SIG-M5 treated with dmso at 0.1 percent for 504 hours (cell line): ENCODE measurements around the gene CSNK1D.

Source experiments
- DNase-seq: peaks from one replicate; lab custom pipeline; 2025; ENCODE audit not compliant: unreplicated experiment; lab: John Stamatoyannopoulos, UW

The CSNK1D gene

DNA sequence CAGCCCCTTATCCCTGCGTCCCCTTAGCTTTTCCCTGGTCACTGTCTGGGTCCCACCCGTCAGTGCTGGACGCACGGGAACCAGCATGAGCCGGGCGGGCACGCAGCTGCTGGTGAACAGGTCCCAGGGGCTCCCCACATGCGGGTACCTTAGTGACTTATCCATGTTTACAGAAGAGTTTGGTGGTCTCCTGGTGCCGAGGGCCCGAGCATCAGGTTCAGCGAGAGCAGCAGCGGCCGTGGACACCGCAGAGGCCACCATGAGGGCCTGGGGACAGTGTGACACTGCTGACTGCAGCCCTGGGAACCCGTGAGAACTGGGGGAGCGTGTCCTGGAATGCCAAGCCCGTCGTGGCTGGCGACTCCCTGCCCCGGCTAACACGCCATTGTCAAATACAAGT is 37.4 kb upstream of the CSNK1D start:
- no peak for DNase-seq

DNA sequence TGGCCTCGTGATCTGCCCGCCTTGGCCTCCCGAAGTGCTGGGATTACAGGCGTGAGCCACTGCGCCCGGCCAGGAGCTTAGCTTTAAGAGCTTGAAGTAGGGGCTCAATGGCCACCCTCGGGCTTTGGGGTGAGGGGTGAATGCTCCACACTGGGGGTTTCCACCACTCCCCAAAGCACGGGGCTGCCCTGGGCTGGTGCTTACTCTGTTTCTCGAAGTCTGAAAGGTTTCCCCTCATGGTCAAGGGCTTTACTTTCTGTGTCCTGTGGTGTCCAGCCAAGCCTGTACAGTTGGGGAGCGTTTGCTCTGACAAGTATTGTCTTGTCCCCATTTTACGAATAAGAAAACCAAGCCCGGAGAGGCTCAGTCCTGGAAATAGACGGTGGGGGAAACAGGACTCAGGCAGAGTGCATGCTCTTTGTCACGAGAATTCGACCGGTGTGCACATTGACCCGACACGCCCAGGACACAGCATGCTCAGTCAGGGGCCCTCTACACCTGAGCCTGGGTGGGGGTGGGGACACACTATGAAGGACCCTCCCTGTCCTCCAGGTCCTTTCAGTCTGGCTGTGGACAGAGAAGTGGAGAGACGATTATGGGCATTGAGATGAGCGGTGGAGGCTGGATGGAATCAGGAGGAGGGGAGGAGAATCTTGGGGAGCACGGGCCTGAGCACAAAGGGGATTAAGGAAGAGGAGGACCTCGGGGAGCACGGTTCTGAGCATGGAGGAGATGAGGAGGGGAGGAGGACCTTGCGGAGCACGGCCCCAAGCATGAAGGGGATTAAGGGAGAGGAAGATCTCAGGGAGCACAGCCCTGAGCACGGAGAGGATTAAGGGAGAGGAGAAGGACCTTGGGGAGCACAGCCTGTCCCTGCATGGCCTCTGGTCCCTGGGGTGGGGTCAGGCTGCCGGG is 36.4 kb upstream of the CSNK1D start:
- no peak for DNase-seq

DNA sequence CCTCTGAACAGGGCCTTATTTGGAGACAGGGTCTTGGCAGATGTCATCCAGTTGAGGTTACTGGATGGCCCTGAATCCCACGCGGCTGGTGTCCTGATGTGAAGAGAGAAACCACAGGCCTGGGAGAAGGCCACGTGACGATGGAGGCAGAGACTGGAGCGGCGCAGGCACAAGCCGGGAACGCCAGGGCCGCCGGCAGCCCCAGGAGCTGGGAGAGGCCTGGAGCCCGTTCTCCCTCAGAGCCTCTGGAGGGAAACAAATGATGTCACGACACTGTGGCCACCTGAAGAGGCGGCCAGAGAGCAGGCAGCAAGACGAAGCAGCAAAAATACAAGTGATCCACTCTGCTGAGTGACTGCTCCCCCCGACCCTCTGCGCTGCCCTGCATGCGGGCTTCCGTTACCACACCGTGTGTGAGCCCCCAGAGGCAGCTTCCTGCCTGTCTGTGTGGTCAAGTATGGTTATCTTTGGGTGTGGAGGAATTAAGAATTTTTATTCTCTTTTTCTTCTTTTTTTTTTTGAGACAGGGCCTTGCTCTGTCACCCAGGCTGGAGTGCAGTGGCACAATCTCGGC is 32.3 kb upstream of the CSNK1D start:
- DNase-seq: no peak

DNA sequence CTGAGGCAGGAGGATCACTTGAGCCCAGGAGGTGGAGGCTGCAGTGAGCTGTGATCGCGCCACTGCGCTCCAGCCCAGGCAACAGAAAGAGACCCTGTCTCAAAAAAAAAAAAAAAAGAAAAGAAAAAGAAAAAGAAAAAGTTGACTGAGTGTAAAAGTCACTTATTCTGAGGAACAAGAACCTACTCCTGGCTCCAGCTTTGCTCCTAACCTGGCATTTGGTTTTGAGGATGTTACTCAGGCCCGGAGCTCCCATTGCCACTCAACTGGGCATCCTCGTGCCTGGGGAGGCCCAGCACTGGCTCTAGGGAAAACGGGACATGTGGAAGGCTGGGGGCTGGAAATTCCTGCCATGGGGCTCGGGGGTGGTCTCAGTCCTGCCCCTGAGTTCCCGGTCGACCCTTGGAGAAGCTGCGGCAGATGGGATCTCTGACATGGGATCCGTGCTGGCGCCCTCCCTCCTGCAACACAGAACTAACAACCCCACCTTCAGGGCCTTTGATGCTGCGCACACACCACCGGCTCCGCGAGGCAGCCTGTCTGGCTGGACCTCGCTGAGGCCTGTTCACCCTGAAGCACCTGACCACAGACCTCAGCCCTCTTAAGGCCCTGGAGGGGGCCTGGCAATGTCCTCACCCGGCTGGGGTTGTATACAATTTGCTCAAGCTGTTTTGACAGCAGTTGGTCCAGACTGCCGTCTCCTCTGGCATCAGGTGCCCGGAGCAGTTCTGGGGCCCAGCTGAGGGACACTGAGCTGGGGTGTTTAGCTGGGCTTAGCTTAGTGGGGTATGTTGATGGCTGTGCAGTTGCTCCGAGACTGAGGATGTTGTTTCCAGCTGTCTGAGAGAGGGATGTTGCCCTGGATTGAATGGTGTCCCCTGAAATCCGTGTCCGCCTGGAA is 31.6 kb upstream of the CSNK1D start:
- DNase-seq: no peak

DNA sequence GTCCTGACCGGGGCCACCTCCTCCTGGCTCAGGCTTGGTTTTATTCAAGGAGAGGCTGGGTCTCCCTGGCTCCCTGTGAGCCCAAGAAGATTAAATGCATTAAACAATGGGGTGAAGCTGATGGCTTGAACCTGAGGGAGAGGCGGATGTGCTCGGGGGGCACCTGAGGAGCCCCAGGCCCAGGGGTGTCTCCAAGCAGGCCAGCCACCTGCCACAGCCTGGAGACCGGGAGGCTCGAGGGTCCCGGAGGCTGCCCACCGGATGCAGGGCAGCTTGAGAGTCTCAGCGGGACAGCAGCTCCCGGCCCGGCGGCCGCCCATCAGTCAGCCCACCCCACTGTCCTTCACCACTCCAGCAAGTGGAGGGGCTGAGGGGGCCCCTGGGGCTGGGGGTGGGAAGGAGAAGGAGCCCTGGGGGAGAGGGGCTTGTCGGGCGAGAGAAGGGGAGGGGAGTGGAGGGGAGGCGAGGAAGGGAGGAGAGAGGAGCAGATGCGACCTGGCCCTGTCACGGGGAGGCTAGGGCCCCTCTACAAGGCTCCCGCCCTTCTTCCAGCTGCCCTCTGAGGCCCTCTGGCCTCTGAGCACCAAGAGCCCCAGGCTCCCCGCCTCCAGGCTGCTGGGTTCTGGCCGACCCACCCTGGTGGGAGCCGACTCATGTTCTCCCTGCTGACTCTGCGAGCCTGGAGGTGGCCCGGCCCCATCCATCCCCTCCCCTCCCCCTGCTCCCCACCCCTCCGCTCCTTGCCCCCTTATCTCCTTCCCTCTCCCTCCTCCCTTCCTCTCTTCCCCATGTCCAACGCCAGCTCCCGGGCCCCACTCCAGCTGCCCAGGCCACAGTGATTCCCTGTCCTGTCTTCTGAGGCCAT is 30.7 kb upstream of the CSNK1D start:
- no peak for DNase-seq

DNA sequence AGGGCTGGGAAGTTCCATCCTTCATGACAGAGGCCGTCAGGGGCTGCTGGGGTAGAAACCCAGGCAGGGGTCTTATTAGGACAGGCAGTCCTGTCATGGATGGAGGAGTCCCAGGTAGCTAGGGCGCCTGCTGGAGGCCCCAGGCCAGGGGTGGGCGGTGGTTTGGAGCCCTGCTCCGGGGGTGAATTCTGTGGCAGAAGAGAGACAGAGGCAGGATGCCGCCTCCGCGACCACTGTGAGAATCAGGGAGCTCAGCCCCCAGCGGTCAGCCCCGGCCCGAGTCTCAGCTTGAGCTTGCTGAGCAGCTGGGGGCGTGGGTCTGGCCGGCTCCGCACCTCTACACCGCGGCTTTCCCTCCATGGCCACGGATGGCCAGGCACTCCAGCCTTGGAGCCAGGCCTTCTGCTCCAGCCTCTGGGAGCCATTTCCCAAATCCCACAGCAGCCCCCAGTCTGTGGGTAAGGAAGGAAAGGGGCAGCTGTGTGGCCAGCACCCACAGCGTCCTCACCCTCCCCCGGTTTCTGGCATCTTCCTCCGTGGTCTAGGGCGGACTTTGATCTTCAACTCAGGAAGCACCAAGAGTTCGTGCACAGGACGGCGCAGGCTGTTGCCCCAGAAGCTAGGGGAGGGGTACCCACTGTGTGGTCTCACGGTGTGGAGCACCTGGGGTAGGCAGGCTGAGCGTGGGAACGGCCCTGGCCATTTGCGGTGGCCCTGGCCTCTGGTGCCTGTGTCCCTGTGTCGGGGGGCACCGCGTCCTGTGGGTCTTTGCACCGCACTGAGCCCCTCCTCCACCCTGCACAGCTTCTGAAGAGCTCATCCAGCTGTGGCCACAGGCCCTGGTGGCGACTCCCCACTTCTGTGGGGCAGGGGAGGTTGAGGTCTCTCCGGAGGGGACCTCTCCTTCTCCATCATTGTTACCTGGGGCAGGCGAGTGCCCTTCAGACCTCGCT is 29.8 kb upstream of the CSNK1D start:
- DNase-seq: no peak

DNA sequence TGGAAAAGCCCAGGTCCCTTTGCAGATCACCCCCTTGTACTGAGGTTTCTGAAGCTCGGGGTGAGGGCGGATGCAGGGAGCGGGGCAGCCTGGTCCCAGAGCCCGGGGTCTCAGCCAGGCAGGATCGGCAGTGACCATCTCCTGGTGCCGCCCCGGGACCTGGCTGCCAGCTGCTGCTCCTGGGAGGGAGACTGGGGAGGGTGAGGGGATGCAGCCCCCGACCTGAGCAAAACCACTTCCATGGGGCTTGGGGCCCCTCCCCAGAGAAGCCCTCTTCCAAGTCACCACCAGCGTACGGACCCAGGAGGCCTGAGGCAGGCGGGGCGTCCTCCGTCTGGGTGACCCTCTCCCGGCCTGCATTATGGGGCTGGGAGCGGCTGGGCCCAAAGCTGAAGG is 29.1 kb upstream of the CSNK1D start:
- no peak for DNase-seq

DNA sequence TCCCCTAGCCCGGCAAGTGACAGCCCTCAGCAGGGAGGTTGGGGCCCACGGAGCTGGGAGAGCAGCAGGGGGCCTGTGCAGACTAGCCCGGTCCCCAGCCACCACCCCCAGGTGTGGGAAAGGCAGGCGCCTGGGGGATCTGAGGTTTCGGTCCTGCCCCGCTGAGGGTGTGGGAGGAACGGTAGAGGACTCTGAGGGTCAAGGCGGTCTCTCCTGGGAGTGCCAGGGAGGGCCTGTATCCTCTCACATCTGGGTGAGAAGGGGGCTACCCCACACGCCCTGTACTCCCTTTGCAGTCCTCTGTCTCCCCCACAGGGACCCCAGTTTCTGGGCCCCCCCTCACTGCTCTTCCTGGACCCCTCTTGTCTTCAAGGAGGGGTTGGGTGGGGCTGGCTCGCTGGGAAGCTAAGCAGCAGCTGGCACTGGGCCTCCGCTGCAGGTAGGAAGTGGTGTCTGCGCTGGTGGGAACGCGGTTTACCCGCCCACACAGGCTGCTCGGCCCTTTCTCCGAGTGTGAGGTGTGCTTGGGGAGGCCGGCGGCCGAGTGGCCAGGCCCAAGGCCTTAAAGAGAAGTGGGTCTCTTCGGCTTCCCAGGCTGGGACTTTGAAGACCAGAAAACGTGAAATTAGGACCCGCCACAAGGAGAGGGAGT is 28.5 kb upstream of the CSNK1D start:
- DNase-seq: no peak

DNA sequence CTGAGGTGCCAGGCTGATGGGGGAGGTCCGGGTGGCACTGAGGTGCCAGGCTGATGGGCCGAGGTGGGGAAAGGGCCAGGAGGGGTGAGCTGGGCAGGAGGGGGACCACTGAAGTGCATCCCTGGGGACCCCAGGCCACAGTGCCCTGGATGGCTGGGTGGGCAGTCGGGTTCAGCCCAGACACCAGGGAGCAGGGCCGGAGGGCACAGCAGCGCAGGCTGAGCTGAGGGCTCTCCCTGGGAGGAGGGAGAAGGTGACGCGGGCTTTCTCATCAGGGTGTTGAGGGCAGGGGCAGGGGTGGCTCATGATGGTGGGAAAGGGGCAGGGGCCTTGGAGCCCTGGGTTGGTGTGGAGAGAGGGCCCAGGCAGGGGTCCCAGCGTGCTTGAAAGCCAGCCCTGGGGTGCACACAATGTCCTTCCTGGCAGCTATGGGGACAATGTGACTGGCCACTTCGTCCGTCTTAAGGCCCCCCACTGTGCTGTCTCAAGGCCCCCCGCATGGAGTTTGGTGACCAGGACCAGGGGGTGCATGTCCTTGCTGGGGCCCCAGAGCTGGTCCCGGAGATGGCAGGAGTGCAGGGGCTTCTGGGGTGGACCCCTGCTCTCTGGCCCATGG is 27.9 kb upstream of the CSNK1D start:
- DNase-seq: no peak

DNA sequence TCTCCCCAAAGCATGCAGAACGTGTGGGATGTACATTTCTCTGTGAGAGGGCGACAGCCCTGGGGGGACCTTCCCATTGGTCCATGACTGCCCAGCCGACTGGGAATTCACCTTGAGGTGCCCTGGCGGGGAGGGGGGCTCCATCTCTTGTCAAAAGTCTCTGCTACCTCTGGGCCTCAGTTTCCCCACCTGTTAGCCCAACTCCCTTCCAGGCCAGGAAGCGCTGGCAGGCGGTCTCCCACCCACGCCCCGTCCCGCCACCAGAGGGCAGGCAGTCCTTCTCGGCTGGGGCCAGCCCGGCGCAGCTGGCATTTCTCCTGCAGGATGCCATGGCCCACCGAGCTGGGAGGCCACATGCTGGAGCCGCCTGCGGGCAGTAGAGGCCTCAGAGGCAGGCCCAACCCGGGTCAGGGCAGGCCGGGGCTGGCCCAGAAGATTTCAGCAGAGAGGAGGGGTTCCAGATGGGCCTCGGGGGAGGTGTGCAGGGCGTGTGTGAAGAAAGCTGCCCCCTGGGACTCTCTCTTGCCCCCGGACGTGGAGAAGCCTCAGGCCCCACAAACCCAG is 27.3 kb upstream of the CSNK1D start:
- no peak for DNase-seq

DNA sequence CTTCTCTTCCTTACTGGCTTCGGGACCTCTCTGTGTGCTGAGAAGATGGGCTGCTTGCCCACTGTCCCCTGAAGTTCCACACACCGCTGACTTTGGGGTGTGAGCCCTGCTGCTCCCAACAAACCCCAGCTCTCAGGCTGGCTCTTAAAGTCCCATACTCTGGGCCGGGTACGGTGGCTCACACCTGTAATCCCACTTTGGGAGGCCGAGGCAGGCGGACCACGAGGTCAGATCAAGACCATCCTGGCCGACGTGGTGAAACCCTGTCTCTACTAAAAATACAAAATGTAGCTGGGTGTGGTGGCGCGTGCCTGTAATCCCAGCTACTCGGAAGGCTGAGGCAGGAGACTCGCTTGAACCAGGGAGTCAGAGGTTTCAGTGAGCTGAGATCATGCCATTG is 26.7 kb upstream of the CSNK1D start:
- DNase-seq: no peak

DNA sequence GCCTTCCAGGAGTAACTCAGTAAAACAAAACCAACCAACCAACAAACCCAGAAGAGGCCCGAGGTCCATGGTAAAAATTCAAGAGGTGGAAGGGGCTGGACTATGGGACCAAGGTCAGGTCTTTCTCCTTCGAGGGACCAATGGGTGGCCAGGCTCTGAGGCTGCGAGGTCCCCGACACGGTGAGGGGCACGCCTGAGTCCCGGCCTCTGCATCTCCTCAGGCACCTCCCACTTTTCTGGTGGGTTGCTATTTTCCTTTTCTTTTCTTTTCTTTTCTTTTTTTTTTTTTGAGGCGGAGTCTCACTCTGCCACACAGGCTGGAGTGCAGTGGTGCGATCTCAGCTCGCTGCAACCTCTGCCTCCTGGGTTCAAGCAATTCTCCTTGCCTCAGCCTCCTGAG is 26.0 kb upstream of the CSNK1D start:
- no peak for DNase-seq

DNA sequence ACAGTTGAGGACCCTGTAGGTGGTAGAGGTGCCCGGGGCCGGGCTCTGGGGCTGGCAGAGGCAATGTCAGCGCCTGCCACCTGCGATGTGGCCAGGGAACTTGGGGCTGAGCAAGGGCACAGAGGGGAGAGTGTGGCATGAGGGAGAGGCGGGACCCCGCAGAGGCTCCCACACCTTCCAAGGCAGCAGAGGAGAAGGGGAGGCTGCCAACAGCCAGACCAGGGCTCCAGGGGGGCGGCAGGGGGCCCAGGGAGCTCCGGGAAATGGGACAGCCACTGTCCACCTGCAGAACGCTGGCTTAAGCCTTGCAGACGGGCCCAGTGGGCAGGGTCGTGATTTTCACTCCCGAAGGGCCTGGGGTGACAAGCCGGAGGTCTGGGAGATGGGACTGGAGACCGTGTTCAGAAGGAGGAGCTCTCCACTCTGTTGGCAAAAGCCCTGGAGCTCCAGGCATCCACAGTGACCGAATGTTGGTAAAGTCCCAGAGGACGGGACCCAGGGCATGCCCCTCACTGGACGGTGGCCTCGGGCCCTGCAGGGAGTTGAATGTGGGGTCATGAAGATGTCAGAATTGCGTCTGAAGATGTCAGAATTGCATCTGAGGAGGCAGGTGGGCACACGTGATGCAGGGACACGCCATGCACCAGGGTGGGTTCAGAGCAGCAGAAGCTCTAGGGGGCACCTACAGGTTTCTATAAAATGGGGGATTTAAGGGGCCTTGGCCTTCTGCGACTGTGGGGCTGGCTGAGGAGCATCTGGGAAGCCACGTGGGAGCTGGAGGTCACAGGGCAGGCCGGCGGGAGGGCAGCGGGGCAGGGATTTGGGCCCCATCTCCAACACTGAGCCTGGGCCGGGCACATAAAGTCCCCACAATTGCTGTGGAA is 25.3 kb upstream of the CSNK1D start:
- no peak for DNase-seq

DNA sequence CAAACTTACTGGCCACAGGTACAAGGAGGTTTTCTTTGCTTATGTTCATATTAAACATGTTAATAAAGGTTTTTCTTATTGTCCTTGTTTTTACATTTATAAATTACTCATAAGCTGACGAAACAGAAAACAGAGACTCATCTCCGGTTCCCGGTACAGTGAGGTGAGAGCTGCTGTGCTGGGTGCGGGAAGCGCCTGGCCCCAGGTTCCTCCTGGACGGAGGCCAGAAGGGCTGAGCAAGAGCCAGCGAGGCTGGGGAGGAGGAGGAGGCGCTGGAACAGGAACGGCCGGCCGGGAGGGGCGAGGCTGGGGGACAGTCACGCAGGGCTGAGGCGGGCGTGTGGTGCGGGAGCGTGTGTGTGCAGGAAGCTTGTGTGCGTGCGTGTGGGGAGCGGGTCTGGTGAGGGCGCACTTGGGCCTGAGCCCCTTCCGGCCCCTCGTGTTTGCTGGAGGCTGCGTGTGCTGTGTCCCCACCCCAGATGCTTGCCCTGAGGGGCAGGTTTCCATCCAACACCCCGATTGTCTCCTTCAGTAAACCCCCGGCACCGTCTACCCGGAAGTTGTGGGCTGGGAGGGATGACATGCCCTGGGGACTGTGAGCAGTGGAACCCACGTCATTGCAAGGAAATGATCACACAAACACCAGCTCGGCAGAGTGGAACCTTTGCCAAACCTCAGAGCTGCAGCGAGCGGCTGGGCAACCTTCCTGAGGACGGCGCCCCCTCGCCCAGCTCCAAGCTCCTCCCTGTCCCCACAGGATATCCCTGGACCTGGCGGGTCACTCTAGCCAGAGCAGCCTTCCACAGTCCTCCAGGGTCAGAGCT is 24.4 kb upstream of the CSNK1D start:
- peak; percentile 86 for DNase-seq

DNA sequence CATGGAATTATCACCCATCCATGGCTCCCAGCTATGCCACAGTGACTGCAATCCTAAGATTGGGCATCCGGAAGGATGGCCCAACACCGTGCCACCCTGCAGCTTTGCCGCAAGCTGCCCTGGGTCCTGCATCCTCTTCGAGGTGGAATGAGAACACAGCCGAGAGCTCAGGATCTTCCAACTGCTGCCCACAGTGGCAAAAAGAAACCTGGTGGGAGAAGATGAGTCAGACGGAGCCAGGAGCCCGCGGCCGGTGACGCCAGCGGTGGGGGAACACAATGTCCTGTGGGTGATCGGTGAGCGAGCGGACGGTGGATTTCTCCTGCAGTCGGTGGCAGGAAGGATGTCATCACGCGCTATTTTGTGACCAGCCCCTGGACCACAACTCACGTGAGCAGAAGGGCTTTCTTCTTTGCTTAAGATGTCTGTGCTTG is 23.8 kb upstream of the CSNK1D start:
- peak; percentile 79 for DNase-seq

DNA sequence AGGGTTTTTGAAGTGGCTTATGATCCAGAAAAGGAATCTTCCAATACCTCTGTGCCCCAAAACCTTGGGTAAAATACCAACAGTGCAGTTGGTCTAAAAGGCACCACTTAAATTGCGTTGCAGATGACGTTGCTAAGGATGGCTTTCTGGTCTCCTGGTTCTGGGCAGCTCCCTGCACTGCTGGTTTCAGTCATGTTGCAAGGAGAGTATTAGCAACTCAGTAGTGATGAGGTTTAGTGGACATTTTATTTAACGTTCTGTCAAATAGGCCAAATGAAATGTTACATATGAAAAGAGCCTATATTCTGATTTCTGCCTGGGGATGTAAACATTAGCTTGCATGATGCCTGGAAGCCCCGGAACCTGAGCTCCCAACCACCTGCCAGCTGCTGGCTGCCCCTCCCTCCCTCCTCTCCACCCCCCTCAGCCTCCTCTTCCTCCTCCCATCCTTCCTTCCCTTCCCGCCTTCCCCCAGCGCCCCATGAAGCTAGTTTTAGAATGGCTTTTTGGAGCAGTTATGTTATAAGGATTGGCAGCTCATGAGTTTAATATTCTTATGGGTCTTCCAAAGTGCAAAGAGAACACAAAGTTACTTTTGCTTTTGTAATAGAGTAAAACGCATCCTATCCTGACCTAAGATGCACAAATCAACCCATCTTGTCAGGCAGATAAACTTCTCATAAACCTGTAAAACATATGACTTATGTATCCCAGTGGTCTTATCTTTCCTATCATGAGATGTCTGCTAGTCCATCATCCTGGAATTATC is 23.2 kb upstream of the CSNK1D start:
- DNase-seq: no peak
